Liver (tissue), 9 donors: ENCODE results near the gene ARHGEF16. TPM values are rescaled to one million over a fixed set of nuclear protein-coding genes. Genes with fewer than 3 reads are reported as not detected.
A peak's percentile ranks its signal among the peaks of the same experiment; 100 is the strongest.

Experiments used
- DNase-seq: peaks from one replicate; pipeline ENCODE4 v3.0.0-alpha.2; 2017; ENCODE audit warnings: low spot score
- H3K27ac ChIP-seq, 2 donors: one replicate each; pipeline ENCODE4 v1.7.0; 2013; ENCODE audit warnings: inconsistent platforms in 2 of 2, low read length in 2 of 2, control low read depth in 1 of 2, low read depth in 1 of 2, mild to moderate bottlenecking in 1 of 2
- H3K27me3 ChIP-seq, 4 donors: one replicate each; pipeline versions ENCODE4 v1.6.1 to v1.7.0; 2013; ENCODE audit warnings: low read length in 3 of 4, inconsistent platforms in 1 of 4, mild to moderate bottlenecking in 1 of 4, moderate library complexity in 1 of 4; ENCODE audit not compliant: control insufficient read depth in 4 of 4, insufficient read depth in 4 of 4
- H3K36me3 ChIP-seq, 4 donors: one replicate each; pipeline versions ENCODE4 v1.6.1 to v1.7.0; 2013; ENCODE audit warnings: low read length in 3 of 4, mild to moderate bottlenecking in 3 of 4, low read depth in 1 of 4, moderate library complexity in 1 of 4; ENCODE audit not compliant: control insufficient read depth in 4 of 4, insufficient read depth in 3 of 4
- H3K4me1 ChIP-seq, 4 donors: one replicate each; pipeline versions ENCODE4 v1.6.1 to v1.7.0; 2013; ENCODE audit warnings: low read length in 3 of 4, mild to moderate bottlenecking in 3 of 4, moderate library complexity in 1 of 4; ENCODE audit not compliant: control insufficient read depth in 4 of 4, insufficient read depth in 4 of 4
- H3K4me3 ChIP-seq, 3 donors: one replicate each; pipeline versions ENCODE4 v1.6.1 to v1.7.0; 2013; ENCODE audit warnings: low read length in 3 of 3, control low read depth in 1 of 3, low read depth in 1 of 3, mild to moderate bottlenecking in 1 of 3
- H3K9ac ChIP-seq, 2 donors: one replicate each; pipeline ENCODE4 v1.7.0; 2013; ENCODE audit warnings: low read length in 2 of 2, mild to moderate bottlenecking in 2 of 2, moderate library complexity in 2 of 2, control low read depth in 1 of 2, low read depth in 1 of 2
- H3K9me3 ChIP-seq, 4 donors: one replicate each; pipeline versions ENCODE4 v1.6.1 to v1.7.0; 2013; ENCODE audit warnings: low read length in 3 of 4; ENCODE audit not compliant: control insufficient read depth in 4 of 4
- ATF3 ChIP-seq: IDR thresholded peaks from 2 replicates; pipeline ENCODE4 v1.6.1; 2016; ENCODE audit warnings: antibody characterized with exemption
- CTCF ChIP-seq: fragments of 150-350 bp; IDR thresholded peaks from 2 replicates; pipeline ENCODE4 v1.5.1; 2017; ENCODE audit warnings: improper control_type of control experiment, low read depth, low read length; ENCODE audit not compliant: missing input control
- EGR1 ChIP-seq, 2 donors: IDR thresholded peaks; 2 replicates each; pipeline ENCODE4 v1.6.1; 2016 to 2018; ENCODE audit warnings: antibody characterized with exemption in 2 of 2, low read depth in 2 of 2
- FOXA1 ChIP-seq: IDR thresholded peaks from 2 replicates; pipeline ENCODE4 v1.6.1; 2016; ENCODE audit warnings: antibody characterized with exemption
- FOXA2 ChIP-seq: IDR thresholded peaks from 2 replicates; pipeline ENCODE4 v1.6.1; 2016; ENCODE audit warnings: antibody characterized with exemption
- GABPA ChIP-seq, 2 donors: IDR thresholded peaks in 1 of 2; conservative IDR thresholded peaks in 1 of 2; 2 replicates each; pipeline ENCODE4 v1.6.1; 2016; ENCODE audit warnings: antibody characterized with exemption in 2 of 2, mild to moderate bottlenecking in 1 of 2, moderate library complexity in 1 of 2
- HNF4A ChIP-seq, 2 donors: conservative IDR thresholded peaks; 2 replicates each; pipeline ENCODE4 v1.6.1; 2016; ENCODE audit warnings: antibody characterized with exemption in 2 of 2, mild to moderate bottlenecking in 2 of 2
- JUND ChIP-seq, 2 donors: IDR thresholded peaks; 2 replicates each; pipeline ENCODE4 v1.6.1; 2016; ENCODE audit warnings: antibody characterized with exemption in 2 of 2
- MAX ChIP-seq: IDR thresholded peaks from 2 replicates; pipeline ENCODE4 v1.6.1; 2016; ENCODE audit warnings: antibody characterized with exemption
- NR2F2 ChIP-seq: IDR thresholded peaks from 2 replicates; pipeline ENCODE4 v1.6.1; 2016; ENCODE audit warnings: antibody characterized with exemption
- RAD21 ChIP-seq, 2 donors: IDR thresholded peaks; 2 replicates each; pipeline ENCODE4 v1.6.1; 2016; ENCODE audit warnings: antibody characterized with exemption in 2 of 2, mild to moderate bottlenecking in 2 of 2
- RXRA ChIP-seq, 2 donors: IDR thresholded peaks; 2 replicates each; pipeline ENCODE4 v1.6.1; 2017 to 2018; ENCODE audit warnings: antibody characterized with exemption in 2 of 2, mild to moderate bottlenecking in 1 of 2
- SP1 ChIP-seq: IDR thresholded peaks from 2 replicates; pipeline ENCODE4 v1.6.1; 2018; ENCODE audit warnings: antibody characterized with exemption, mild to moderate bottlenecking
- YY1 ChIP-seq: IDR thresholded peaks from 2 replicates; pipeline ENCODE4 v1.6.1; 2016; ENCODE audit warnings: antibody characterized with exemption, mild to moderate bottlenecking
- whole genome bisulfite sequencing: extraction: QIAGEN DNeasy Blood & Tissue Kit; methylation state at CpG from one replicate; pipeline ENCODE4 v1.1.7; 2013; 5-methylcytosine and 5-hydroxymethylcytosine counted together
- polyA plus RNA-seq, 2 donors: library from polyadenylated mRNA; stranded (reverse) in 1 of 2; unstranded in 1 of 2; fragments of 200-250 nt in 1 of 2; fragments of >200 nt in 1 of 2; fragmentation: Nextera tagmentation in 1 of 2; extraction: Ambion mirVana in 1 of 2; gene quantifications; one replicate each; pipeline versions ENCODE4 v1.2.1 to v1.2.3, GENCODE V29; 2013 to 2015
- total RNA-seq, 2 donors: library from RNA; depleted of rRNA; stranded (reverse); fragments of >200 nt; gene quantifications; one replicate each; pipeline ENCODE4 v1.2.3, GENCODE V29; 2014
- TF ChIP-seq, protein P1 (sequence below): IDR thresholded peaks from 2 replicates; pipeline ENCODE4 v1.6.1; 2016; ENCODE audit warnings: antibody characterized with exemption, mild to moderate bottlenecking
- donor health status: healthy.
- donor health status: healthy.
- donor health status: healthy.
- donor health status: healthy.
- donor health status: healthy.

The ARHGEF16 gene
- total and polyA plus RNA-seq, 4 donors: 0.65 to 5.6 (median 2.8) TPM

- DNase-seq: no peak
- H3K27me3 ChIP-seq: no peaks in the 10 kb centered on the region
Measured at GRCh38 chr1:3471356-3472087, 17.1 kb downstream of the ARHGEF16 start.

DNA sequence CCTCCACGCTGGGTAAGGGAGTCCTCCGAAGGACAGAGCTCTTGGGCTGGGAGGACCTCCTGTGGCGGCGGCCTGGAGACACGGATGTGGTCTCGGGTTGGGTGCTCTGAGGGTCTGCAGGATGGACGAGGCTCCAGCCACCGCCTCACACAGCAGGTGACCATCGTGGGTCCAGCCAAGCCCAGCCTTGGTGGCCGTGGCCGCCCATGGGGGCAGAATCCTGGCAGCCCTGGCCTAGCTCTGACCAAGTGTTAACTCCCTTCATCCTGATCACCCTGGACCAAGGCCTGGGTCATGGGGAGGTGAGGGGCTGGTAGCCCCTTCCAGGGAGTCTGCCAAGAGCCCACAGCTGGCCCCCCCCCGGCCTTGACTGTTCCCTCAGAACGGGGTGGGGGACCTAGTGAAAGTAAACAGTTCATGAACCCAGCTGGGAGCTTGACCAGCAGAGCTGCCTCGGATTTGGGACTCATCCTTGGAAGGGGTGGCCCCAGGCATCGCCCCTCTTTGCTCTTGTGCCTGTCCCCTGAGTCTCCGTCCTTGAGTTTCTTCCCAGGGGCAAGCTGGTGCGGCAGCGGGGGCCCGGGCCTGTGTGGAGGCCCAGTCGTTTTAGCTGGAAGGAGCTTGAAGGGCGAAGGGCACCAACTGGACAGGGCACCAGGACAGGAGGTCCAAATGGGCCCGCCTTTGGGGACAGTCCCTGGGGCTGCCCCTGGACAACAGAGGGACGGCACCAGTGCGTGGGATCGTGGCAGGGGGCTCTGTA is 17.8 kb downstream of the ARHGEF16 start:
- 84% methylated on average over 25 of the region's 25 CpGs for WGBS
- H3K27ac ChIP-seq: no peak overlapping the region
- TF ChIP-seq SP1 (no peak), HNF4A (conservative IDR thresholded peaks at IDR 0.05) (no peak), CTCF (no peak), EGR1 (IDR thresholded peaks at IDR 0.05; ENCODE audit: low read depth in 2 of 2) (no peak), FOXA2 (no peak), MAX (no peak), FOXA1 (no peak), ATF3 (no peak)

More at GRCh38 chr1:3471356-3472087, 17.1 kb downstream of the ARHGEF16 start:
- no peaks in the 10 kb centered on the region for H3K9me3 ChIP-seq
- no peaks in the 10 kb centered on the region for H3K4me1 ChIP-seq
- 62% methylated on average over 25 of the region's 25 CpGs for WGBS
- H3K36me3 ChIP-seq: no peaks in the 10 kb centered on the region
- TF ChIP-seq RXRA (IDR thresholded peaks at IDR 0.05): peak in 1 of 2 donors; percentile 60
- TF ChIP-seq YY1: no peak
- peak; percentile 39 for TF ChIP-seq CTCF
- peak; percentile 41 for TF ChIP-seq NR2F2
- no peak overlapping the region for H3K27ac ChIP-seq
- no peak overlapping the region for H3K4me3 ChIP-seq
- H3K9ac ChIP-seq: no peak overlapping the region

DNA sequence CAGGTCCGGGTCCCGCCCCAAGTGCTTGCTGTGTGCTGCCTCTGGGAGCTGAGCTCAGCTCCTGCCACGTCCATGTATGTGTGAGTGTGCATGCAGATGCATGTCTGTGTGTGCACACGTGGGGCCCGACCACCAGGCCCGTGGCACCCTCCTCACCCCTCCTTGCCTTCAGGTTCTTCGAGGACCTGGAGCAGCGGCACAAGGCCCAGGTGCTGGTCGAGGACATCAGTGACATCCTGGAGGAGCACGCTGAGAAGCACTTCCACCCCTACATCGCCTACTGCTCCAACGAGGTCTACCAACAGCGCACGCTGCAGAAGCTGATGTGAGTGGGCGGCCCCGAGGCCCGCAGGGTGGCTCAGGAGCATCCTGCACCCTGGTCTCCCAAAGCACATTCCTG is 18.4 kb downstream of the ARHGEF16 start:
- Histone ChIP-seq H3K9ac (no peak overlapping the region), H3K27me3 (no peaks in the 10 kb centered on the region), H3K4me1 (no peaks in the 10 kb centered on the region), H3K27ac (no peak overlapping the region), H3K36me3 (no peaks in the 10 kb centered on the region), H3K4me3 (no peak overlapping the region), H3K9me3 (no peaks in the 10 kb centered on the region)
- WGBS: 95% methylated on average over 17 of the region's 17 CpGs
- no peak for DNase-seq
- TF ChIP-seq ATF3 (no peak), NR2F2 (no peak), FOXA2 (no peak), JUND (IDR thresholded peaks at IDR 0.05) (no peak), GABPA (IDR thresholded peaks at IDR 0.05 in 1 of 2, conservative IDR thresholded peaks at IDR 0.05 in 1 of 2) (no peak), RAD21 (IDR thresholded peaks at IDR 0.05) (no peak), SP1 (no peak), MAX (no peak), YY1 (no peak)
- TF ChIP-seq, protein P1, sequence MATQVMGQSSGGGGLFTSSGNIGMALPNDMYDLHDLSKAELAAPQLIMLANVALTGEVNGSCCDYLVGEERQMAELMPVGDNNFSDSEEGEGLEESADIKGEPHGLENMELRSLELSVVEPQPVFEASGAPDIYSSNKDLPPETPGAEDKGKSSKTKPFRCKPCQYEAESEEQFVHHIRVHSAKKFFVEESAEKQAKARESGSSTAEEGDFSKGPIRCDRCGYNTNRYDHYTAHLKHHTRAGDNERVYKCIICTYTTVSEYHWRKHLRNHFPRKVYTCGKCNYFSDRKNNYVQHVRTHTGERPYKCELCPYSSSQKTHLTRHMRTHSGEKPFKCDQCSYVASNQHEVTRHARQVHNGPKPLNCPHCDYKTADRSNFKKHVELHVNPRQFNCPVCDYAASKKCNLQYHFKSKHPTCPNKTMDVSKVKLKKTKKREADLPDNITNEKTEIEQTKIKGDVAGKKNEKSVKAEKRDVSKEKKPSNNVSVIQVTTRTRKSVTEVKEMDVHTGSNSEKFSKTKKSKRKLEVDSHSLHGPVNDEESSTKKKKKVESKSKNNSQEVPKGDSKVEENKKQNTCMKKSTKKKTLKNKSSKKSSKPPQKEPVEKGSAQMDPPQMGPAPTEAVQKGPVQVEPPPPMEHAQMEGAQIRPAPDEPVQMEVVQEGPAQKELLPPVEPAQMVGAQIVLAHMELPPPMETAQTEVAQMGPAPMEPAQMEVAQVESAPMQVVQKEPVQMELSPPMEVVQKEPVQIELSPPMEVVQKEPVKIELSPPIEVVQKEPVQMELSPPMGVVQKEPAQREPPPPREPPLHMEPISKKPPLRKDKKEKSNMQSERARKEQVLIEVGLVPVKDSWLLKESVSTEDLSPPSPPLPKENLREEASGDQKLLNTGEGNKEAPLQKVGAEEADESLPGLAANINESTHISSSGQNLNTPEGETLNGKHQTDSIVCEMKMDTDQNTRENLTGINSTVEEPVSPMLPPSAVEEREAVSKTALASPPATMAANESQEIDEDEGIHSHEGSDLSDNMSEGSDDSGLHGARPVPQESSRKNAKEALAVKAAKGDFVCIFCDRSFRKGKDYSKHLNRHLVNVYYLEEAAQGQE: no peak

More for the DNA sequence above, 17.8 kb downstream of the ARHGEF16 start:
- Histone ChIP-seq H3K27me3 (no peaks in the 10 kb centered on the region), H3K4me1 (no peaks in the 10 kb centered on the region), H3K9me3 (no peaks in the 10 kb centered on the region), H3K9ac (no peak overlapping the region), H3K4me3 (no peak overlapping the region), H3K36me3 (no peaks in the 10 kb centered on the region)
- no peak for DNase-seq
